GM19452 (cell line): ENCODE data around the gene TLE3.
"Not testable (repeated sequence)": the region's sequence is repeated elsewhere in the genome, so short reads cannot be mapped to it uniquely, and the experiment has no call there.

Experiments
- ATAC-seq: cut with Tn5 transposase; IDR thresholded peaks from one replicate; pipeline ENCODE4 v1.9.1; 2021; ENCODE audit not compliant: unreplicated experiment

TLE3 gene

GRCh38 chr15:70126362-70126761, 28.6 kb upstream of the TLE3 start:
- ATAC-seq, result no peak

GRCh38 chr15:70125605-70126004, 27.9 kb upstream of the TLE3 start:
- ATAC-seq, result no peak

GRCh38 chr15:70121624-70122302, 24.0 kb upstream of the TLE3 start:
- ATAC-seq, result no peak

- no peak for ATAC-seq
Measured at GRCh38 chr15:70120958-70121623, 23.4 kb upstream of the TLE3 start.

- no peak for ATAC-seq
Measured at GRCh38 chr15:70119911-70120508, 22.3 kb upstream of the TLE3 start.

- no peak for ATAC-seq
Measured at GRCh38 chr15:70118599-70118998, 20.9 kb upstream of the TLE3 start.

- no peak for ATAC-seq
Measured at GRCh38 chr15:70116317-70116716, 18.6 kb upstream of the TLE3 start.

- ATAC-seq, result no peak
Measured at GRCh38 chr15:70114221-70114620, 16.5 kb upstream of the TLE3 start.

- no peak for ATAC-seq
Measured at GRCh38 chr15:70113304-70113700, 15.6 kb upstream of the TLE3 start.

GRCh38 chr15:70112572-70113303, 15.0 kb upstream of the TLE3 start:
- ATAC-seq, result not testable (repeated sequence)

- ATAC-seq, result no peak
Measured at GRCh38 chr15:70112074-70112395, 14.3 kb upstream of the TLE3 start.

GRCh38 chr15:70111203-70112073, 13.7 kb upstream of the TLE3 start:
- no peak for ATAC-seq

- no peak for ATAC-seq
Measured at GRCh38 chr15:70109978-70110377, 12.3 kb upstream of the TLE3 start.

GRCh38 chr15:70109531-70109930, 11.8 kb upstream of the TLE3 start:
- ATAC-seq, result no peak

GRCh38 chr15:70103880-70104626, 6.3 kb upstream of the TLE3 start:
- ATAC-seq, result no peak

GRCh38 chr15:70102827-70103226, 5.1 kb upstream of the TLE3 start:
- ATAC-seq, result no peak

- no peak for ATAC-seq
Measured at GRCh38 chr15:70101459-70102113, 3.9 kb upstream of the TLE3 start.

- no peak for ATAC-seq
Measured at GRCh38 chr15:70100474-70101341, 3.0 kb upstream of the TLE3 start.

GRCh38 chr15:70099967-70100473, 2.3 kb upstream of the TLE3 start:
- no peak for ATAC-seq
